Cardiac septum (tissue), 1 donor: ENCODE results near the gene CGB1. TPM values are rescaled to one million over a fixed set of nuclear protein-coding genes. Genes with fewer than 3 reads are reported as not detected.
A peak's percentile ranks its signal among the peaks of the same experiment; 100 is the strongest.

Experiments used
- DNase-seq: peaks from one replicate; pipeline ENCODE4 v3.0.0-alpha.2; 2020; ENCODE audit warnings: low spot score
- intact Hi-C: fragments of 100-400 bp; cut with DNase I; formaldehyde crosslinking; loops from one replicate; pipeline ENCODE4 v1.14.0; 2022
- total RNA-seq: library from RNA; stranded (reverse); fragmentation: NEBNext Ultra II Directional; extraction: Animal tissue kit (Norgen Biotek cat#: 25700); gene quantifications from one replicate; pipeline ENCODE4 v1.2.1, GENCODE V29; 2021
- donor health status: DM: no; HTN: no; CAD: no.

Gene CGB1
- total RNA-seq, 1 donor from 2014 or later: not detected

DNA sequence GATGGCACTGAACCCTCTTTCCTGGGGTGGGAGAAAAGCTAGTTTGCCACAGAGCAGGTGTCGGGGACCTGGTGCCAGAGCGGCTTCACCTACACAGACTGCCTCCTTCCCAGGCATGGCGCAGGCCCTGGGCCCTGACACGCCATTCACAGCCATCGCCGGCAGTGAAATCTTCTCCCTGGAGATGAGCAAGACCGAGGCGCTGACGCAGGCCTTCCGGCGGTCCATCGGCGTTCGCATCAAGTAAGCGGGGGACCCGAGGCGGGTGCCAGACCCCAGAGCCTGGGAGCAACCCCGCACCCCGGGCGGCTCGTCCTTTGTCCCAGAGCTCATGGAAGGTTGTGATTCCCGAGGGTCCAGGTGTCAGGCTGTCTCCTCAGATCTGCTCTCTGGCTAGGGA, 29.8 kb downstream of the CGB1 start:
- DNase-seq: no peak
- intact Hi-C loops: no loop called here

DNA sequence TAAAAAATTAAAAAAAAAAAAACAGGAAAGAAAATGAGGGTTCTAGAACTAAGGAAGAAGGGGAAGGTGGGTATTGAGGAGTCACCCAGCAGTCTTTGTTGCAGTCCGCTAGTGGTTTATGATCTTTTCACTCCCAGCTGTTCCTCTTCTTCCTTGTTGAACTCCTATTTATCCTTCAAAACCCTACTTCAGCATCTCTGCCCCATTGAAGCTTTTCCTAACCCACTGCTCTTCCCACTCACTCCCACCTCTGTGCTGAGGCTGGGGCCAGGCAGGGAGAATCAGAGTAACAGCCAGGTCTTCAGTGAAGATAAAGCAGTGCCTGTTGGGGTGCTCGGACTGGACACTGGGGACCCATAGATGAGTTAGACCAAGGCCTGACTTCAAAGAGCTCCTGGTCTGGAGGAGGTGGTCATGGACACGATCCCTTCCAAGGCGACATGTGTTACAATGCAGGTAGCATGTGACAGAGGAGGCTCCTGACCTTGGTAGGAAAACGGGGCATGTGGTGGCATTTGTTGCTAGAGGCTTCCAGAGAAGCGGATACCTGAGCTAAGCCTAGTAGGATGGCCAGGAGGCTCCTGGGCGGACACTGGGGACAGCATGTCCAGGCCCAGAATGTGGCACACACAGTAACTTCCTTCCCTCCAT, 31.6 kb downstream of the CGB1 start:
- DNase-seq: no peak
- intact Hi-C loops: no loop called here

DNA sequence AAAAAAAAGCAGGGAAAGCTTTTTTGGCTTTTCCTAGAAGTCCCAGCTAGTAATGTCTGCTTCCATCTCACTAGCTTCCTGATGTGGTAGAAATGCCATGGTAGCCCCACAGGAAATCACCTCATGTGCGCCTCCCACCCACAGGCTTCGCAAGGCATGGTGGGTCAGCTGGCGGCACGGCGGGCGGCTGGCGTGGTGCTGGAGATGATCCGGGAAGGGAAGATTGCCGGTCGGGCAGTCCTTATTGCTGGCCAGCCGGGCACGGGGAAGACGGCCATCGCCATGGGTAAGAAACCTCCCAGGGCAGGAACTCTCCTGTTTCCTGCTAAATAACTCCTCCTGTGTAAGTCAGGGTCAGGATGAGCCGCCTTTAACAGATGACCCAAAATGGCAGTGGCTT, 32.6 kb downstream of the CGB1 start:
- intact Hi-C loops: no loop called here
- no peak for DNase-seq

DNA sequence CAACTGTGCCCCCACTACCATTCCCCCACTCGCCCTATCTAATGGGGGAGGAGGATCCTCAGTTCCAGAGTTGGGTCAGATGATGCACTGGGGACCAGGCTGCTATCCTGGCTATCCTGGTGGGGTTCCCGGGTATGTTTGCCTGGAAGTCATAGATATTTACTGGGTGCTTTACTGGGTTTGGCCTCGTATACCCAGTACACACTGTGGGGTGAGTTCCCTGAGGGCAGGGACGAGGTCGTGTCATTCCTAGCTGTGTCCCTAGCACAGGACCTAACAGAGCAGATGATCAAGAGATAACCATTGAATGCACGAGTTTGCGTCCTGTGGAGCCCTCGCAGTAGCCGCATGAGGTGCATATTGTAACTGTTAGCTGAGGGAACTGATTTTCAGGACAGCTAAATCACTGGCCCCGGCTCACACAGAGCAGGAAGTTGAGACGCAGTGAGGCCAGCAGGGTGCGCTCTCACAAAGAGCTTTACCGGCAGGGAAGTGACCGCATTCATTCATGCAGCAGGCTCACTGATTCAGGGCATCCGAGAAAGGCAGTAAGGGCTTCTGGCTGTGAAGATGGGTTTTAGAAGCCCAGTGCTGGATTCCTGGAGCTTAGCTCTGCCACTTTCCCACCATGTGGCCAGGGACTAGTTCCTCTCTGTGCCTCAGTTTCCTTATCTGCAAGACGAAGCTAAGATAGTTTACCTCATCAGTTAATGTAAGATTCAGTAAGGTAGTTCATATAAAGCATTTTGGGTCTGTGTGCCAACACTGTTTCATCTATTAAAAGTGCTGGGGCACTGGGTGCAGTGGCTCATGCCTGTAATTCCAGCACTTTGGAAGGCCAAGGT, 37.0 kb downstream of the CGB1 start:
- intact Hi-C loops: loop anchor here (10.0 kb wide), 1 partner anchor 205 kb away; no protein-coding TSS in a partner anchor
- no peak for DNase-seq

DNA sequence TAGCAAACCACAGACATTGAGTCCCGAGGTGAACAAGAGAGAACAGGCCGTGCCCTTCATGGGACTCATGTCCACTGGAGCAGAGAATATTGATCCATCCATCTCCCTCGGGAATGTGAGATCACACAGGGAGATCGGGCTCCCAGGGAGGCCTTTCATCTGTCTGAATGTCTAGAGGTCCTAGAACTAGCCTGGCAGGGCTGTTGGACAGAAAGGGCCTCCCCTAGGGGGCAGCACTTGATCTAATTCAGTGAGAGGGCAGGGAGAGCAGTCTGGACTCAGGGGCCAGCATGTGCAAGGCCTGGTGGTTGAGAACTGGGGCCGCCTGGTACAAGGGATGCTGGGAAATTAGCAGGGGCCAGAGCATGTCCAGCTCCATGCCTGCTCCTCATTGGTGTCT, 38.7 kb downstream of the CGB1 start:
- intact Hi-C loops: loop anchor here (10.0 kb wide), 1 partner anchor 207 kb away; no protein-coding TSS in a partner anchor
- no peak for DNase-seq

DNA sequence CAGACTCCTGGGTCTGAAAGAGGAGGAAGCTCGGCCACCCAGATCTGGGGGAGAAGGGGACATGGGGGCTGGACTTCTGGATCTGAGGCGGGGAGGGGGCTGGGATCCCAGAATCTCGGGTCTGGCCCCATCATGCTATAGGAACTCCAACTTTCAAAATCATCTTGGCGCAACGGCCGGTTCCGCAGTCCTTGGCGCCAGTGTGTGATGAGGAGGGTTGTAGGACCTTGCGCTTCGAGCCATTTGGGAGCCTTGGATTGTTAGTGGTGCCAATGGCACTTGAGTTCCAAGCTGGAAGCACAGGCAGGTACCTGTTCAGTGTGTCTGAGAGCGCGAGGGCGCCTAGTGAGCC, 42.7 kb downstream of the CGB1 start:
- no peak for DNase-seq
- intact Hi-C loops: loop anchor here (5.0 to 10.0 kb wide), 2 partner anchors 153 to 211 kb away; no protein-coding TSS in a partner anchor

DNA sequence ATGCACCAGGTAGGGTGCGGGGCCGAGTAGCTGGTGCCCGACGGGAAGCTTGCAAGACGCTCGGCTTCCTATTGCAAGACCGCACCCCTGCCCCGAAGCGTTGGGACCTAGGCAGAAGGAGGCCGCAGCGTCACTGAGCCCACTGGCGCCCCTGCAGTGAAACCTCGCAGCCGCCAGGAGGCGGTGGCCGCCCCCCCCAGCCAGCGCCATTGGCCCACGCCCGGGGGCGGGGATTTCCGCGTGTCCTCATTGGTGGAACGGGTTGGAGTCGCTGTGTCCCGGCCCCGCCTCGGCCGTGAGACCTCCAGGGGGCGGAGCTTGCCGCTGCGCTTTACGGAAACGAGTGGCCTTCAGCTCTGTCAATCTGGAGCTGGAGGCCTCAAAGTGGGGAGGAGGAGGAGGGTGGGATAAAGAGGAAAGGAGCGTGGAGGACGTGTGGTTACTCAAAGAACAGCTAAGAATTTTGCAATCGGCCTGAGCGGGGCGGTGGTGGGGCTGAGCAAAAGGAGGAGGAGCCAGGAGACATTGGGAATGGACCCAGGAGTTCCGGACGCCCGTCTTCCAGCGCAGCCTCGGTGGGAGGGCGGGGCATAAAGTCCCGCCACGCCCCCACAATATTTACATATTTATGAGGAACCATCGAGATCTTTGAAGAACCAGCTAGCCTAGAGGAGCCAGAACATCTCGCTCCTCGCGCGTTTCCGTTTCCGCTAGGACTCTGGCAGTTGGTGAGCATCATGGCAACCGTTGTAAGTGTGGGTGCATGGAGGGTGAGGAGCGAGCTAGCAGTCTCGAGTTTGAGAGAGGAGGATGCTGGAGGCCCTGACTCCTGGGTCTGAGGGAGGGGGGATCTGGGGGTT, 43.3 kb downstream of the CGB1 start, which contains the start of the genes GYS1 and RUVBL2:
GYS1 (minus strand) TSS at position 135 of the 860 bp plus-strand sequence. CDS start 197 bp downstream, outside the sequence.
RUVBL2 (plus strand) TSS at position 713 of the 860 bp plus-strand sequence; CDS start at position 738, 25 bp downstream.
- peak; percentile 100 for DNase-seq
- intact Hi-C loops: loop anchor here (5.0 to 10.0 kb wide), 2 partner anchors 154 to 211 kb away; no protein-coding TSS in a partner anchor

DNA sequence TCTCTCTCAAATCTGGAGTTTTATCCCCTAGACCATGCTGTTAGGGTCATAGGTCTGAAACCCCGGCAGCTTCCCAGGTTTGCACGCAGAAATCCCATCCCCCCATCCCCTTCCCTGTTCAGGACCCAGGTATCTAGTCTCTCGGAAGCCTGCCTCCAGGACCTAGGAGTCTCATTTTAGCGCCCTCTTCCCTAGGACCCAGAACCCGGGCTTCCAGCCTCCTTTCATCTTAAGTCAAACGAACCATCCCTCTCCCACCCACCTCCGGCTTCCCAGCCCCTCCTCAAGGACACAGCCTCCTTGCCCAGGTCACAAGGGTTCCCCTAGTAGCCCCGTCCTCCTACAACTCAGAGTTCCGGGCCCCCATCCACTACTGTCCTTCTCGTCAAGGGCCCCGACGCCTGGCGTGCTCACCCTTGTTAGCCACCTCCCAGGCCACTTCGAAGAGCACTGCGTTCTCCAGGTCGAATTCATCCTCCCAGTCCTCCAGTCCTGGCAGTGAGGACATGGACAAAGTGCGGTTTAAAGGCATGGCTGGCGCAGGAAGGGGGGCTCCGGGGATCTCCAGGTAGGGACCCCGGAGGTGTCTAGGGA, 44.0 kb downstream of the CGB1 start:
- DNase-seq: no peak
- intact Hi-C loops: loop anchor here (5.0 to 10.0 kb wide), 2 partner anchors 155 to 212 kb away; no protein-coding TSS in a partner anchor

DNA sequence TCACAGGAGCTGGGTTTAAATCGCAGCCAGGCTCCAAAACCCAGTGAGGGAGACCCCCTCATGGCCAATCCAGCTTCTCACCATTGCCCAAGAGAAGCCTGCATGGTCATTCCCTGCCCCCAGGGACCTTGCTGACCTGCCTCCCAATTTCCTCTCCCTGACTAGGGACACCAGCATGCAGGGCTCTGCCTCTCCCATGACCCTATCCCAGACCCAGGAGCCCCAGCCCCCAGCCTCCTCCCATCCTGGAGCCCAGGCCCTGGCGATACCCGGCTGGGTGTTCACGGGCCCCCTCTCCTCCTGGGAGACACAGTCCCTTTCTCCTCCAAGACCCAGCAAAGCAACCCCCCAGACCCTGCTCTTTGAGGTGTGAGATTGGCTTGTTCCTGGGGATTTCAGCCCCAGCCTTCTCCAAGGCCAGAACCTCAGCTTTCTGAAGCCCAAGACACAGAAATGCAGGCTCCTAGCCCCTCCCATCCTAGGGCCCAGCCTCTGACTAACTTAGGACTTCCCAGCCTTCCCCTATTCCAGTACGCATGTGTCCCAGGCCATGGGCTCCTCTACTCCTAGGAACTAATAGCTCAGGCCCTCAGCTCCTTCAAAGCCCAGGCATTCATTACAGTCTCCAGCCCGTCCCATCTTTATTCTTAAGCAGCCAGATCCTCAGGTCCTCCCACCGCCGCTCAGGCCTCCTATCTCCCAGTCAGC, 44.7 kb downstream of the CGB1 start:
- intact Hi-C loops: loop anchor here (5.0 to 10.0 kb wide), 2 partner anchors 155 to 213 kb away; no protein-coding TSS in a partner anchor
- DNase-seq: peak; percentile 85

DNA sequence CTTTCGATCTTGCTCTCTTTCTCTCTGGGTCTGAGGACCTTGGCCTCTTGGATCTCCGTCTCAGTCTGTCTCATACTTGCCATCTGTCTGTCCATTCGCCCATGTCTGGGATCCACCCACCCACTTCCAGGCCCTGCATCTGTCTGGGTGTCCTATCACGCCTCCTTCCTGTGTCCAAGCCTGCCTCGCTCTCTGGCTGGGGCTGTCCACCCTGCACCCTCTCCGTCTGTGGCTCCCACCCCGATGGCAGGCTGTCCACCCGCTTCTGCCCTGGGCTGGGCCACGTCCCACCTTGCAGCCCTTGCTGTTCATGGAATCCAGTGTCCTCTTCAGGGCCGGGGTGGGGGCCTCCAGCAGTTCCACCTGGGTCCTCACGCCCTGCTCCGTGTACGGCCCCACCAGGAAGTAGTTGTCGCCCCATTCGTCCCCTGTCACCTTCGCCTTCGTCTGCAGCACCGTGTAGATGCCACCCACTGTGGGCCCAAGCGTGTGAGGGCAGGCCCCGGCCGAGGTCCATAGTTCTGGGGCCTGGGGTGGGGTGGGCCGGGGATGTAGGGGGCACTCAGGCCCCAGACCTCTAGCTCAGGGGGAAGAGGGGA, 45.6 kb downstream of the CGB1 start:
- intact Hi-C loops: loop anchor here (5.0 to 10.0 kb wide), 2 partner anchors 156 to 214 kb away; no protein-coding TSS in a partner anchor
- DNase-seq: no peak

DNA sequence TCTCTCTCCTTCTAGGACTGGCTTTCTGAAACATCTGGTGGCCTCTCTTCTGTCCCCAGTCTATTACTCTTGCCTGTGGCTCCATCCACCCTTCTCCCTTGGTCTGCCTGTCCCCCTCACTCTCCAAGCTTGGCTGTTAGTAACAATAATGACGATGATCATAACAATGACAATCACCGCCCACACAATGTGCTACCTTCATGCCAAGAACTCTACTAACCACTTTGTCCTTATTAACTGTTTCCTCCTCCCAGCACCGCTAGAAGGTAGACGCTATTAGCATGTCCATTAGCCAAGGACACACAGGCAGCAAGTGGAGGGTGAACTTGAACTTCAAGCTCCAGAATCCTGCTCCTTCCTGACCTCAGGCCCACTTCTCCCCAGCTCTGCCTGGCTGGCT, 46.3 kb downstream of the CGB1 start:
- intact Hi-C loops: loop anchor here (5.0 to 10.0 kb wide), 2 partner anchors 157 to 214 kb away; no protein-coding TSS in a partner anchor
- DNase-seq: no peak

DNA sequence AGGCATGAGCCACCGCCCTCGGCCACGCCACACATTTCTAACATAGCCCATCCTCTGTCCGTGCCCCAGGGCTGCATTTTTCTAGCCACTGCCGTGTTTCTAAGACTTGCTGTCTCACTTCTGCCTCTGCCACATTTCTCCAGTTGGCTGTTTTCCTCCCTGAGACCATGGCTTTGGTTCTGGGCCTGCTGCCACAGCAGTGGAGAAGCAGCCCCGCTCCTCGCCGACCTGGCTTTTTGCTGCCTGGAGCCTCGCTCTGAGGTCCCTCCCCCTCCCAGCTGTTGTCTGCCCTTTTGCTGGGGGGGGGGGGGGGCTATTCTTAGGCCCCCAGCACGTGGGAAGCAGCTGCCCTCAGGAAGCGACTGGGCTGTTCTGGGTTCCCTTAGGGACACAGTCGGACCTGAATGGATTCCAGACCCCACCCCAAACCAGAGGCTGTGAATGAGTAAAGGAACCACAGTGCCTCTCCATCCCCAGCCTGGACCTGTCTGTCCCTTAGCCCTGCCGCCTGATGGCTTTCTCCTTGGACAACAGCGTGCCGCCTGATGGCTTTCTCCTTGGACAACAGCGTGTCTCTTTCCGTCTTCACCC, 46.9 kb downstream of the CGB1 start:
- intact Hi-C loops: loop anchor here (5.0 to 10.0 kb wide), 2 partner anchors 158 to 215 kb away; no protein-coding TSS in a partner anchor
- DNase-seq: no peak

DNA sequence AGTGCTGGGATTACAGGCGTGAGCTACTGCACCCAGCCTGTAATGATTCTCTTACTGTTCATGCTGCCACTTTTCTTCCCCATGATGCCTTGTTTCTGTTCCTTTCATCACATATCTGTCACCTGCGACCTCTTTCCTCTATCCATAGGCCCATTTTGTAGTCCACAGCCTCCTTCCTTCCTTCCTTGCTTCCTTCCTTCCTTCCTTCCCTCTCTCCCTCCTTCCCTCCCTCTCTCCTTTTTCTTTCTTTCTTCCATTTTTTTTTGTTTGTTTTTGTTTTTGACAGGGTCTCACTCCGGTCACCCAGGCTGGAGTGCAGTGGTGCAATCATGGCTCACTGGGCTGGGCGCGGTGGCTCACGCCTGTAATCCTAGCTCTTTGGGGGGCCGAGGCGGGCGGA, 47.8 kb downstream of the CGB1 start:
- no peak for DNase-seq
- intact Hi-C loops: no loop called here

DNA sequence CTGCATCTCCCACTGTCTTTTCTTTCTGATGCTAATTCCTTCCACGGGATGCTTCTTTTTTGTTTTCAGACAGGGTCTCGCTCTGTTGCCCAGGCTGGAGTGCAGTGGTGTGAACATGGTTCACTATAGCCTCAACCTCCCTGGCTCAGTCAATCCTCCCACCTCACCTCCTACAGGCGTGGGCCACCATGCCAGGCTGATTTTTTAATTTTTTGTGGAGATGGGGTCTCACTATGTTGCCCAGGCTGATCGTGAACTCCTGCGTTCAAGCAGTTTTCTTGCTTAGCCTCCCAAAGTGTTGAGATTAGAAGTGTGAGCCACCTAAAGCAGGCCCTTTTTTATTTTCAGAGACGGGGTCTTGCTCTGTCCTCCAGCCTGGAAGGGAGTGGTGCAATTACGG, 48.4 kb downstream of the CGB1 start:
- intact Hi-C loops: no loop called here
- DNase-seq: no peak

DNA sequence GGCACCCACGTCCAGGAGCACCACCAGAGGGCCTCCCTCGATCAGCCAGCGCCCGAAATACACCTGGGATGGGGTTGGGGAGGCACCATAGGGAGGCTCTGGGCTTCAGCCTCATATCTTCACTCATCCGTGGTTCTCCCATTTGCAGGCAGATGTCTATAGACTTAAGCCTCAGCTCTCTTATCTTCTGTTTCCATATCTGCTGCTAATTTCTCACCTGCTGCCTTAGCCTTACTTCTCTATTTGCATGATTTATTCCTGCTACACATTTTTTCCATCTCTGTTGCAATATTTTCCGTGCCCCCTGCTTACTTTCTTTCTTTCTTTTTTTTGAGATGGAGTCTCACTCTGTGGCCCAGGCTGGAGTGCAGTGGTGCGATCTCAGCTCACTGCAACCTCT, 49.4 kb downstream of the CGB1 start:
- DNase-seq: no peak
- intact Hi-C loops: no loop called here

DNA sequence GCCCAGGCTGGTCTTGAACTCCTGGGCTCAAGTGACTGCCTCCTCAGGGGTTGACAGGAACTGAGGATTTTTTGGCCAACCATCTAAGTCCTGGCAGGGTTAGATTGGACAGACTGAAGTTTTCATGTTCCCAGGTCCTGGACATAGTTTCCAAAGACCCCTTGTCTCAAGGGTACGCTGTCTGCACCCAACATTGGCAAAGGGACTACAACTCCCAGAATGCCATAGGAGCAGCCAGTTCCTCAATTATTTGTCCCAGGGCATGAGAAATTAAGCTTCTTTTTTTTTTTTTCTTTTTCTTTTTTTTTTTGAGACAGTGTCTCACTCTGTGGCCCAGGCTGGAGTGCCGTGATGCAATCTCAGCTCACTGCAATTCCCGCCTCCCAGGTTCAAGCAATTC, 50.5 kb downstream of the CGB1 start:
- DNase-seq: no peak
- intact Hi-C loops: no loop called here

DNA sequence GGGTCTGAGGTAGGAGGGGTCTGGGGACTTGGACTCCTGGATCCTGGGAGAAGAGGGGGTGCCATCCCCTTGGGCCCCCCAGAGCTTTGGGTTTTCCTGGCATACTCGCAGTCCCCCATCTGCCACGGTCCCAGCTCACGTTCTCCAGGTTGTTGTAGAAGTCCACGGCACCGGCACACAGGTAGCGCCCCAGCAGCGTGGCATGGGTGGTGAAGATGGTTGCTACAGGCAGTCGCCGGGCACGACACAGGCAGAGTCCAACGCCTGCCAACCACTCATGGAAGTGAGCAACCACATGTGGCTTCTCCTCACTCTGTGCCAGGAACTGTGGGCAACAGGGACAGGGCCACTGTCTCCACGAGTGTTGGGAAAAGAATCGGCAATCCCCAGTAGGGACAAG, 51.0 kb downstream of the CGB1 start:
- intact Hi-C loops: no loop called here
- no peak for DNase-seq
